OCI-LY1 (cell line): ENCODE measurements around the gene TLE4.
"Not testable (repeated sequence)": the region's sequence is repeated elsewhere in the genome, so short reads cannot be mapped to it uniquely, and the experiment has no call there.

Experiments
- H2AFZ ChIP-seq: fragments of 200-600 bp; sonication (generic), shearing (Covaris generic); 2 replicates; pipeline ENCODE4 v1.6.0; 2014; ENCODE audit warnings: antibody characterized with exemption, mild to moderate bottlenecking, low read length
- H3F3A ChIP-seq: fragments of 200-600 bp; sonication (generic), shearing (Covaris generic); 2 replicates; pipeline ENCODE4 v1.6.0; 2014; ENCODE audit warnings: mild to moderate bottlenecking, antibody characterized with exemption, low read length, moderate library complexity; ENCODE audit not compliant: insufficient read depth
- H3K27ac ChIP-seq: fragments of 200-600 bp; sonication (generic); 2 replicates; pipeline ENCODE4 v1.5.1; 2014; ENCODE audit warnings: low read length, mixed run types, mild to moderate bottlenecking, low read depth; ENCODE audit not compliant: poor library complexity, severe bottlenecking
- H3K27me3 ChIP-seq: fragments of 200-600 bp; sonication (generic); 2 replicates; pipeline ENCODE4 v1.6.0; 2014; ENCODE audit warnings: antibody characterized with exemption, mild to moderate bottlenecking, low read length, moderate library complexity; ENCODE audit not compliant: insufficient read depth
- H3K36me3 ChIP-seq: fragments of 200-600 bp; sonication (generic); 2 replicates; pipeline ENCODE4 v1.6.1; 2014; ENCODE audit warnings: mild to moderate bottlenecking, antibody characterized with exemption, low read length, moderate library complexity, mixed read lengths; ENCODE audit not compliant: insufficient read depth
- H3K4me1 ChIP-seq: fragments of 200-600 bp; sonication (generic); 2 replicates; pipeline ENCODE4 v1.5.1; 2014; ENCODE audit warnings: mild to moderate bottlenecking, low read length, moderate library complexity; ENCODE audit not compliant: insufficient read depth, severe bottlenecking
- H3K4me2 ChIP-seq: fragments of 200-600 bp; sonication (generic), shearing (Covaris generic); 2 replicates; pipeline ENCODE4 v1.6.1; 2014; ENCODE audit warnings: low read length
- H3K4me3 ChIP-seq: fragments of 200-600 bp; sonication (generic); 2 replicates; pipeline ENCODE4 v1.5.1; 2014; ENCODE audit warnings: low read length, low read depth, mild to moderate bottlenecking, mixed read lengths; ENCODE audit not compliant: poor library complexity, severe bottlenecking
- H3K79me2 ChIP-seq: fragments of 200-600 bp; shearing (Covaris generic); 2 replicates; pipeline ENCODE4 v1.6.1; 2016; ENCODE audit warnings: mixed run types, low read length, mixed read lengths; ENCODE audit not compliant: insufficient read depth
- H3K9ac ChIP-seq: fragments of 200-600 bp; sonication (generic), shearing (Covaris generic); 2 replicates; pipeline ENCODE4 v1.6.1; 2014; ENCODE audit warnings: mild to moderate bottlenecking, low read length, mixed read lengths
- H3K9me2 ChIP-seq: fragments of 200-600 bp; sonication (generic), shearing (Covaris generic); 2 replicates; pipeline ENCODE4 v1.6.1; 2014; ENCODE audit warnings: low read depth, mild to moderate bottlenecking, low read length, mixed read lengths
- H3K9me3 ChIP-seq: fragments of 200-600 bp; shearing (Covaris generic); 2 replicates; pipeline ENCODE4 v1.6.1; 2014; ENCODE audit warnings: low read length, mixed read lengths
- H4K20me1 ChIP-seq: fragments of 200-600 bp; sonication (generic), shearing (Covaris generic); 2 replicates; pipeline ENCODE4 v1.6.0; 2016; ENCODE audit warnings: mild to moderate bottlenecking, low read length; ENCODE audit not compliant: insufficient read depth
- EZH2 ChIP-seq: fragments of 200-600 bp; sonication (generic), shearing (Covaris generic); IDR thresholded peaks from 2 replicates; pipeline ENCODE4 v1.8.0; 2017; ENCODE audit warnings: borderline replicate concordance, mixed run types, mild to moderate bottlenecking, antibody characterized with exemption, low read length, moderate library complexity, mixed read lengths
- TF ChIP-seq, protein P1 (sequence below): fragments of 200-600 bp; sonication (generic), shearing (Covaris generic); IDR thresholded peaks from 2 replicates; pipeline ENCODE4 v1.5.1; 2017; ENCODE audit warnings: mild to moderate bottlenecking, antibody characterized with exemption, low read length, moderate library complexity, mixed read lengths

Gene TLE4

DNA sequence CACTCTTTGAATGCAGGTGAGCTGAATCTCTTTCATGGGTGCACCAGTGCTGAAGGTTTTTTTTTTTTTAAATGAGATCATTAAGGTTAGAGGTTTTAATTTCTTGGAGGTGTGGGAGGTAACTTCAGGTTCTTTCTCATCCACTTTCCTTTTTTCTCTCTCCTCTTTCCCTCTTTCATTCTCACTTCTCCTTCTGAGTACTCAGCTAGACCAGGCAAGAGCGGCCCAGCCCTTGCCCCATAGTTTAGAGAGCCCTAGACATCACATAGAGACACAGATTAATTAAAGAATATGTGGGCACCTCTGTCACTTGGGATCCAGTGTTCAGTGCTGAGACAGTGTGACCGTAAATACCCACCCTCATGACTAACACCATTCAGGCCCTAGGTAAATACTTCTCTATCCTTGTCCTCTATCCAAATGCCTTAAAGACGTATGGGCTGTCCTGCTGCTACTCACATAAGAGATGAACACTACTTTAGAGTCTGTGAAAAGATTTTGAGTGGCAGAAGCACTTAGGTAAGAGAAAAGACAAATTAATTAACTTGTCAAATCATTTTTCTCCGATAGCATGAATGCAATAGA is 174.1 kb downstream of the TLE4 start:
- H3K79me2 ChIP-seq: no peaks in the 10 kb centered on the region
- H3F3A ChIP-seq: no peaks in the 10 kb centered on the region
- H3K27me3 ChIP-seq: no peaks in the 10 kb centered on the region
- H3K9me3 ChIP-seq: no peaks in the 10 kb centered on the region
- H3K4me1 ChIP-seq: no peaks in the 10 kb centered on the region
- no peak overlapping the region for H2AFZ ChIP-seq
- no peak overlapping the region for H3K27ac ChIP-seq
- no peak overlapping the region for H3K4me3 ChIP-seq
- H3K9me2 ChIP-seq: no peaks in the 10 kb centered on the region
- TF ChIP-seq, protein P1, sequence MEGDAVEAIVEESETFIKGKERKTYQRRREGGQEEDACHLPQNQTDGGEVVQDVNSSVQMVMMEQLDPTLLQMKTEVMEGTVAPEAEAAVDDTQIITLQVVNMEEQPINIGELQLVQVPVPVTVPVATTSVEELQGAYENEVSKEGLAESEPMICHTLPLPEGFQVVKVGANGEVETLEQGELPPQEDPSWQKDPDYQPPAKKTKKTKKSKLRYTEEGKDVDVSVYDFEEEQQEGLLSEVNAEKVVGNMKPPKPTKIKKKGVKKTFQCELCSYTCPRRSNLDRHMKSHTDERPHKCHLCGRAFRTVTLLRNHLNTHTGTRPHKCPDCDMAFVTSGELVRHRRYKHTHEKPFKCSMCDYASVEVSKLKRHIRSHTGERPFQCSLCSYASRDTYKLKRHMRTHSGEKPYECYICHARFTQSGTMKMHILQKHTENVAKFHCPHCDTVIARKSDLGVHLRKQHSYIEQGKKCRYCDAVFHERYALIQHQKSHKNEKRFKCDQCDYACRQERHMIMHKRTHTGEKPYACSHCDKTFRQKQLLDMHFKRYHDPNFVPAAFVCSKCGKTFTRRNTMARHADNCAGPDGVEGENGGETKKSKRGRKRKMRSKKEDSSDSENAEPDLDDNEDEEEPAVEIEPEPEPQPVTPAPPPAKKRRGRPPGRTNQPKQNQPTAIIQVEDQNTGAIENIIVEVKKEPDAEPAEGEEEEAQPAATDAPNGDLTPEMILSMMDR: no peak
- no peak for TF ChIP-seq EZH2
- H3K36me3 ChIP-seq: no peaks in the 10 kb centered on the region
- H3K9ac ChIP-seq: no peak overlapping the region
- no peaks in the 10 kb centered on the region for H4K20me1 ChIP-seq
- no peak overlapping the region for H3K4me2 ChIP-seq

DNA sequence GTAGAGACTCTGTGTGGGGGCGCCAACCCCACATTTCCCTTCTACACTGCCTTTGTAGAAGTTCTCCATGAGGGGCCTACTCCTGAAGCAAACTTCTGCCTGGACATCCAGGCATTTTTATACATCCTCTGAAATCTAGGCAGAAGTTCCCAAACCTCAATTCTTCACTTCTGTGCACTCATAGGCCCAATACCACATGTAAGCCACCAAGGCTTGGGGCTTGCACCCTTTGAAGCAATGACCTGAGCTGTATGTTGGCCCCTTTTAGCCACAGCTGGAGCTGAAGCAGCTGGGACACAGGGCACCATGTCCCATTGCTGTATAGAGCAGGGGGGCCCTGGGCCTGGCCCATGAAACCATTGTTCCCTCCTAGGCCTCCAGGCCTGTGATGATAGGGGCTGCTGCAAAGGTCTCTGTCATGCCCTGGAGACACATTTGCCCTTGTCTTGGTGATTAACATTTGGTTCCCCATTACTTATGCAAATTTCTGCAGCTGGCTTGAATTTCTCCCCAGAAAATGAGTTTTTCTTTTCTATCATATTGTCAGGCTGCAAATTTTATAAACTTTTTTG is 180.2 kb downstream of the TLE4 start:
- H3F3A ChIP-seq, H3K27me3 ChIP-seq, H3K9me2 ChIP-seq, H3K4me1 ChIP-seq, H3K9me3 ChIP-seq, H4K20me1 ChIP-seq, H2AFZ ChIP-seq, H3K79me2 ChIP-seq, H3K27ac ChIP-seq, H3K4me3 ChIP-seq, H3K4me2 ChIP-seq, H3K36me3 ChIP-seq, H3K9ac ChIP-seq: not testable (repeated sequence)

DNA sequence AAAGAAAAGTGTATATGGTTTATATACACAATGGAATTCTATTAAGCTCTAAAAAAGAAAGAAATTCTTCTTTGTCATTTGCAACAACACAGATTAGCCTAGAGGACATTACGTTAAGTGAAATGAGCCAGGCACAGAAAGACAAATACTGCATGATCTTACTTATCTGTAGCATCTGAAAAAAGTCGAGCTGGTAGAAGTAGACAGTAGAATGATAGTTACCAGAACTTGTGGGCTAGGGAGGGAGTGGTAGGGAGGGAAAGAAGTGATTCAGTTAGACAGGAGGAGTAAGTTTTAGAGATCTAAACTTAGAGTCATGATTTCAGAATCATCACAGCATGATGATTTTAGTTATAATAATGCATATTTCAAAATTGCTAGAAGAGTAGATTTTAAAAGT is 184.6 kb downstream of the TLE4 start:
- no peaks in the 10 kb centered on the region for H3F3A ChIP-seq
- no peaks in the 10 kb centered on the region for H3K27me3 ChIP-seq
- no peak for TF ChIP-seq EZH2
- TF ChIP-seq, protein P1: no peak
- H3K79me2 ChIP-seq: no peaks in the 10 kb centered on the region
- no peak overlapping the region for H3K4me2 ChIP-seq
- H3K9me2 ChIP-seq: no peaks in the 10 kb centered on the region
- H3K36me3 ChIP-seq: no peaks in the 10 kb centered on the region
- H3K9me3 ChIP-seq: no peaks in the 10 kb centered on the region
- H3K4me3 ChIP-seq: no peak overlapping the region
- no peak overlapping the region for H3K9ac ChIP-seq
- no peak overlapping the region for H2AFZ ChIP-seq
- no peaks in the 10 kb centered on the region for H3K4me1 ChIP-seq
- H3K27ac ChIP-seq: no peak overlapping the region
- H4K20me1 ChIP-seq: no peaks in the 10 kb centered on the region

DNA sequence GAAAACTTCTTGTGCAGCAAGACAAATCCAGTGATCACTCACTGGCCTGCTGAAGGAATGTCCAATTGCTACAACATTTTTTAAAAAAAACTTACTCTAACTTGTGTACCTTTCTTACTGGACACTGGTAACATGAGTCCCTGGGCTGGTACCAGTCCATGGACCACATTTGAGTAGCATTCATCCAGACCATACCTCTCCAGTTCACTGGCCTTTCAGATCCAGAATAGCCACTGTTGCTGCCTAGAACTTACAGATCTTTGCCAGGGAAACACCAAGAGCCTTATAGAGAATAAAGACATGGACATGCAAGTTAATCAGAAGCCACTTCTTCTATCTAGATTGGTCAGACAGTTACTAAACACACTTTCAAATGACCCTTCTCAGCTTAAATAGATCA is 185.3 kb downstream of the TLE4 start:
- H2AFZ ChIP-seq: no peak overlapping the region
- H3K9me2 ChIP-seq: no peaks in the 10 kb centered on the region
- H4K20me1 ChIP-seq: no peaks in the 10 kb centered on the region
- no peak overlapping the region for H3K4me3 ChIP-seq
- H3F3A ChIP-seq: no peaks in the 10 kb centered on the region
- no peak for TF ChIP-seq EZH2
- TF ChIP-seq, protein P1: no peak
- no peaks in the 10 kb centered on the region for H3K9me3 ChIP-seq
- no peak overlapping the region for H3K9ac ChIP-seq
- no peak overlapping the region for H3K4me2 ChIP-seq
- H3K4me1 ChIP-seq: no peaks in the 10 kb centered on the region
- no peak overlapping the region for H3K27ac ChIP-seq
- H3K79me2 ChIP-seq: no peaks in the 10 kb centered on the region
- H3K36me3 ChIP-seq: no peaks in the 10 kb centered on the region
- no peaks in the 10 kb centered on the region for H3K27me3 ChIP-seq
